Measurements from ENCODE around the gene UAP1.

The UAP1 gene

DNA sequence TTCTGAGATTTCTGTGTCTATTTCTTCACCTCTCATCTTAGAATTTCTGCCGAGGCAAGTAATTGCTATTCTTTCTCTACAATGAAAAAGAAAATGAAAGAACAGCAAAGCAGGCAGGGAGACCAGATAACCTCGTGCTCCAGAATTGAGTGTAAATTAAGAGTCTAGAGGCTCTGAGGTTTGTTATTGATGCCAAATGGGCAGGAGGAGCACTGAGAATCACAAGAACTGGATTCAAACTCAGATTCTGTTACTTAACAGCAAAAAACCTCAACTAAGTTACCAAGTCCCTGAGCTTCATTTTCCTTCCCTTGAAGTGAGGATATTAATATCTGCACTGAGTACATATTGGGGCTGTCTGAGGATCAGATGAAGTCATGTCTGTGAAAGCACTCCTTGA is 65.2 kb downstream of the UAP1 start:
- TF ChIP-seq, protein P1, sequence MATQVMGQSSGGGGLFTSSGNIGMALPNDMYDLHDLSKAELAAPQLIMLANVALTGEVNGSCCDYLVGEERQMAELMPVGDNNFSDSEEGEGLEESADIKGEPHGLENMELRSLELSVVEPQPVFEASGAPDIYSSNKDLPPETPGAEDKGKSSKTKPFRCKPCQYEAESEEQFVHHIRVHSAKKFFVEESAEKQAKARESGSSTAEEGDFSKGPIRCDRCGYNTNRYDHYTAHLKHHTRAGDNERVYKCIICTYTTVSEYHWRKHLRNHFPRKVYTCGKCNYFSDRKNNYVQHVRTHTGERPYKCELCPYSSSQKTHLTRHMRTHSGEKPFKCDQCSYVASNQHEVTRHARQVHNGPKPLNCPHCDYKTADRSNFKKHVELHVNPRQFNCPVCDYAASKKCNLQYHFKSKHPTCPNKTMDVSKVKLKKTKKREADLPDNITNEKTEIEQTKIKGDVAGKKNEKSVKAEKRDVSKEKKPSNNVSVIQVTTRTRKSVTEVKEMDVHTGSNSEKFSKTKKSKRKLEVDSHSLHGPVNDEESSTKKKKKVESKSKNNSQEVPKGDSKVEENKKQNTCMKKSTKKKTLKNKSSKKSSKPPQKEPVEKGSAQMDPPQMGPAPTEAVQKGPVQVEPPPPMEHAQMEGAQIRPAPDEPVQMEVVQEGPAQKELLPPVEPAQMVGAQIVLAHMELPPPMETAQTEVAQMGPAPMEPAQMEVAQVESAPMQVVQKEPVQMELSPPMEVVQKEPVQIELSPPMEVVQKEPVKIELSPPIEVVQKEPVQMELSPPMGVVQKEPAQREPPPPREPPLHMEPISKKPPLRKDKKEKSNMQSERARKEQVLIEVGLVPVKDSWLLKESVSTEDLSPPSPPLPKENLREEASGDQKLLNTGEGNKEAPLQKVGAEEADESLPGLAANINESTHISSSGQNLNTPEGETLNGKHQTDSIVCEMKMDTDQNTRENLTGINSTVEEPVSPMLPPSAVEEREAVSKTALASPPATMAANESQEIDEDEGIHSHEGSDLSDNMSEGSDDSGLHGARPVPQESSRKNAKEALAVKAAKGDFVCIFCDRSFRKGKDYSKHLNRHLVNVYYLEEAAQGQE (IDR thresholded peaks at IDR 0.05; ENCODE audit: insufficient read depth in 1 of 2, low read depth in 2 of 2, low read length in 2 of 2), result no peak
- TF ChIP-seq TAF1 (IDR thresholded peaks at IDR 0.05; ENCODE audit: borderline replicate concordance, insufficient read depth, low read length), result no peak

DNA sequence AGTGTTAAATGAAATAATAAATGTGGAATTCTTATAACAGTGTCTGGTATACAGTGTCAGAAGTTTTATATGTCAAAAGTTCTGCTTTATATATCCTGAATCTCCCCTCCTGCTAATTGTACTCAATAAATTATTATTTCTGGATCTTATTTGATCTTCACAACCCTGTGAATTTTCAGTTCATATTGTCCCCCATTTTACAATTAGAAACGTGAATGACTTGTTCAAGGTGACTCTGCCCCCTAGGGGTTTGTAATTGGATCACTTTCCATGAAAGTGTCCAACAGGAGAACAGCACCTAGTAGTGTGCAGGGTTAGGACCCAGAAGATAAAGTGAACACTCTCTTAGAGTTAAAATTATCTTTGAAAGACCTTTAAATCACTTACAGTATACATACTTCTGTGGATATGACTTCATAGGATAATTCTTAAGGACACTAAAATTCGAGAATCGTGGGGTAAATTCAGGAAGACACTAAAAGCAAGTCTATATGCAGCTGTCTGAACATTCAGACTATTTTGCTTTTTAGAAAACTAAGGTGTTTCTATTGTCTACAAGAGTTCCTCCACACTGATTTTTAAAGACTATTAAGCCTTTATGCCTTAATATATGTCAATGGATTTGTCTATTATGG is 66.3 kb downstream of the UAP1 start:
- TF ChIP-seq TAF1 (IDR thresholded peaks at IDR 0.05; ENCODE audit: borderline replicate concordance, insufficient read depth, low read length), result no peak
- no peak for TF ChIP-seq FOXP2 (optimal IDR thresholded peaks at IDR 0.05; ENCODE audit: borderline replicate concordance, extremely low read depth, extremely low read length, insufficient read depth)
- no peak for TF ChIP-seq POLR2AphosphoS5 (IDR thresholded peaks at IDR 0.05; ENCODE audit: low read depth, low read length)
- TF ChIP-seq, protein P1 (IDR thresholded peaks at IDR 0.05; ENCODE audit: insufficient read depth in 1 of 2, low read depth in 2 of 2, low read length in 2 of 2), result no peak
- TF ChIP-seq SIN3A (IDR thresholded peaks at IDR 0.05; ENCODE audit: borderline replicate concordance, insufficient read depth, low read length), result no peak

DNA sequence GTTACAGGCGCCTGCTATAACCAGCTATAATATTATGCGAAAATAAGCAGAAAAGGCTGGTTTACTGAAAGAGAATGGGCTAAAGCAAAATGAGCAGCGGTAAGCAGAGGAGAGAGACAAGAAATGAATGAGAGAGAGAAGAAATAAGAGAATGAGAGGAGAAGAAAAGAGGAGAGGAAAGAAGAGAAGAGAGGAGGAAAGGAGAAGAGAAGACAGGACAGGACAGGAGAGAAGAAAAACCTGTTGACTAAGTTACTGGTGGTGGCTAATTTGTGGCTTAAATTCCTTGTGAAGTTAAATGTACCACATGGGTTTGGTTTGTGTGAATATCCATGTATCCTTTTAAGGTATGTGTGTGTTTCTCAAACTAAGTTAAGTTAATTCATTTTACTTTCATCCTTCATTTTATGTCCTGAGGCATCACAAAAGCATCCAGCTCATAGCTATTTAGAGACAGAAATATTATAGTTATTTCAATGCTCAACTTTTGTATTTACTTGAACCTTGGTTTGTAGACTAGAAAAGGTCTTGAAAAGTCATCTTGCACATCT is 67.6 kb downstream of the UAP1 start:
- TF ChIP-seq TAF1 (IDR thresholded peaks at IDR 0.05; ENCODE audit: borderline replicate concordance, insufficient read depth, low read length), result no peak
- TF ChIP-seq POLR2AphosphoS5 (IDR thresholded peaks at IDR 0.05; ENCODE audit: low read depth, low read length), result no peak
- TF ChIP-seq FOXP2 (optimal IDR thresholded peaks at IDR 0.05; ENCODE audit: borderline replicate concordance, extremely low read depth, extremely low read length, insufficient read depth), result no peak

DNA sequence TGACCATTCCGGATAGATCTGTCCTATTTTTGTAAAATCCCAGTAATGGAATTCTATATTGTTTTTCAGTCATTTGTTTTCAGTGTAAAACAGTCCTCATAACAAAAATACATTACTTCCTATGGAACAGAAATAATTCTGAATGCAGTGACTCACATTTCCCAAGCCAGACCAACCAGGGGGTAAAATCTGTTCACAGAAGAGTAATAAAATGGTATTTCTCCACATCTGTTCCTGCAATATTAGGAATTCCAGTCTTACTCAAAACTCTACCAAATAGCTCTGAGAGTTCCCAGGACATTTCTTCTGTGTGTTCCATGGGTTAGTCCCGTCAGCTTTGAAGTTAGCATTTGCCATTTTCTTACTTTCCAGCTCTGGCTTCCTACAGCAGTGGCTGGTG is 68.1 kb downstream of the UAP1 start:
- TF ChIP-seq, protein P1 (IDR thresholded peaks at IDR 0.05; ENCODE audit: insufficient read depth in 1 of 2, low read depth in 2 of 2, low read length in 2 of 2), result no peak
- TF ChIP-seq POLR2AphosphoS5 (IDR thresholded peaks at IDR 0.05; ENCODE audit: low read depth, low read length) (no peak), SIN3A (IDR thresholded peaks at IDR 0.05; ENCODE audit: borderline replicate concordance, insufficient read depth, low read length) (no peak), TAF1 (IDR thresholded peaks at IDR 0.05; ENCODE audit: borderline replicate concordance, insufficient read depth, low read length) (no peak)

DNA sequence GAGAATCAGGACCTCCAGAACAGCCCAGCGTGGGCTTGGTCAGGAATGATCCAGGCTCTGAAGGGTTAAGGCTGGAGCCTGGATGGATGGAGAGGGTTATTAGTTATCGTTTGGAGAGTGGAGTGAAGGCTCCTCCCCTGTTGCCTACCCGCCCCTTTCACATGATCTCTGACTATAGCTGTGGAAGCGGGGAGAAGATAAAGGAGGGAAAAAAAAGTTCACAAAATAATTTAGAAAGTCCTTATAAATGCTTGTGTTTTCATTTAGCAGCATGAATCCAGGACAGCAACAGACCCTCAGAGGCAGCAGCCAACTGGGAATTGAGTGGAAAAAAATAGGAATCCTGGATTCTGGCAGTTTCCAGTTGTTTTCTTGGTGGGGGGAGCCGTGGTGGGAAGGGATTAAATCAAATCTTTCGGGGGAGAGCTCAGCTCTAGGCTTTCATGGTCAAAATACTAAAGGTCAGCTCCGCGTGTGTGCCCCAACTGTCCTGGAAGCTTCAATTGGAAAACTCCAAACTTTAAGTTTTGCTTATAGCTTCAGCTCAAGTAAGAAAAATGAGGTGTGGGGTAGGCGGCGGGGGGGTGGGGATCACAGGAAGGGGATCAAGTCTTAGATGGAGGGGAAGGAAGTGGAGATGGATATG is 70.1 kb downstream of the UAP1 start:
- TF ChIP-seq TAF1 (IDR thresholded peaks at IDR 0.05; ENCODE audit: borderline replicate concordance, insufficient read depth, low read length) (no peak), POLR2AphosphoS5 (IDR thresholded peaks at IDR 0.05; ENCODE audit: low read depth, low read length) (no peak; the same call in 1 of the 2 replicates), FOXP2 (optimal IDR thresholded peaks at IDR 0.05; ENCODE audit: borderline replicate concordance, extremely low read depth, extremely low read length, insufficient read depth) (peak; percentile 43), SIN3A (IDR thresholded peaks at IDR 0.05; ENCODE audit: borderline replicate concordance, insufficient read depth, low read length) (no peak)
- TF ChIP-seq, protein P1 (IDR thresholded peaks at IDR 0.05; ENCODE audit: insufficient read depth in 1 of 2, low read depth in 2 of 2, low read length in 2 of 2), result no peak
